GM23248 (cell line): Measurements from ENCODE around the gene DPP6.

ENCODE experiments used
- EZH2 ChIP-seq: fragments of 200-600 bp; sonication (generic); IDR thresholded peaks from 2 replicates; pipeline ENCODE4 v1.6.1; 2018; ENCODE audit warnings: antibody characterized with exemption, mild to moderate bottlenecking; ENCODE audit not compliant: insufficient read depth, poor library complexity, severe bottlenecking
- EZH2phosphoT487 ChIP-seq: fragments of 200-600 bp; sonication (generic); IDR thresholded peaks from 2 replicates; pipeline ENCODE4 v1.6.1; 2018; ENCODE audit warnings: antibody characterized with exemption, moderate library complexity, mild to moderate bottlenecking, low read depth; ENCODE audit not compliant: insufficient read depth

GRCh38 chr7:154299736-154300135, 247.5 kb downstream of the DPP6 start:
- TF ChIP-seq EZH2 (no peak), EZH2phosphoT487 (no peak)
